Mesodermal cell (in vitro differentiated cells): Measurements from ENCODE around the gene NEUROG1.

ENCODE experiments used
- H3K27ac ChIP-seq: 2 replicates; pipeline ENCODE4 v1.7.0; 2013; ENCODE audit warnings: mild to moderate bottlenecking, low read depth, low read length, moderate library complexity; ENCODE audit not compliant: severe bottlenecking
- H3K36me3 ChIP-seq: 2 replicates; pipeline ENCODE4 v1.7.1; 2013; ENCODE audit warnings: mild to moderate bottlenecking, low read length, moderate library complexity; ENCODE audit not compliant: control insufficient read depth, insufficient read depth
- H3K4me1 ChIP-seq: one replicate; pipeline ENCODE4 v1.7.1; 2013; ENCODE audit warnings: mild to moderate bottlenecking, low read length; ENCODE audit not compliant: insufficient read depth, control insufficient read depth, poor library complexity, severe bottlenecking
- H3K4me3 ChIP-seq: 2 replicates; pipeline ENCODE4 v1.7.0; 2013; ENCODE audit warnings: low read length, control low read depth, mild to moderate bottlenecking; ENCODE audit not compliant: insufficient read depth, poor library complexity, severe bottlenecking; ENCODE audit errors: extremely low read depth
- H3K9me3 ChIP-seq: 2 replicates; pipeline ENCODE4 v1.7.1; 2013; ENCODE audit warnings: mild to moderate bottlenecking, low read length, moderate library complexity; ENCODE audit not compliant: control insufficient read depth
- WGBS, 2 experiments: methylation state at CpG; one replicate each; pipeline ENCODE4 v1.1.5; 2013; ENCODE audit warnings: missing lambda C conversion rate in 2 of 2; ENCODE audit not compliant: insufficient coverage in 2 of 2; 5-methylcytosine and 5-hydroxymethylcytosine counted together

NEUROG1 gene

DNA sequence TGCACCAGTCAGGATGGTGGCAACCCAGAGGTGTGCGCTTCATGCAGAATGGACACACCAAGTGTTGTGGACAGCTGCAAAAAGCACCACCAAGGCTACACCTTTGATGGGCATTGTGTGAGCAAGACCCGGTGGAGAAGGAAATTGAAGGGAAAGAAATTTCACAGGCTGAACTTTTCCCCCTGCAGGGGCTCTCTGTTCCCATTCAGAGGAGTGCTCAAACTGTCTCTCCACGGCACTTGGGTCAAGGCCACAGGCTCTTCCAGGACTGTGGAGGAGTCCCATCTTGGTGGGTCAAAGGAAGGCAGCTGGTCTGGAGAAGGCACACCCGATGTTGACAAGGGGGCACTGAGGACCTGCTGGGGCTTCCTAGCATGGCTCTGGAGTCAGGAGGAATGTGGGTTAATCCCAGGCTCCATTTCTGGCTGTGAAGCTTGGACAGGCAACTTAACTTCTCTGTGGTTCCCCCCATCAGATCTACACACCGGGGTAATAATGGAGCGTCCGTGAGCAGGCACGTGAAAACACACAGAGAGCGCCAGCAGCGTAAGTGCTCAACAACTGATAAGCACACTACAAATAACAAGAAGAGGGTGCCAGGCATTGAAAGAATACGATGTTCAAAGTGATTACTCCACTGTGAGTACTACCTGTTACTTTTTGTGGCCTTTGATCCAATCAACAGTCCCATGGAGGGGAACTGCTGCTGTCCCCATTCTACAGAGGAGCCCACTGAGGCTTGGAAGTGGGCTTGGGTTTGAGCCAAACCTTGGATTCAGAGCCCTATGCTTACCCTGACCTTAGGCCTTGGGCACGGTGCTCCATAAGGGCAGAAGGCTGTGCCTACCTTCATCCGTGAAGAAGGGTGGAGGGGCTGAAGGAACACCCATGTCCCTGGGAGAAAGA, 49.4 kb downstream of the NEUROG1 start:
- Histone ChIP-seq H3K27ac (no peak overlapping the region), H3K4me1 (peaks cover 30% of the 10 kb centered on the region), H3K9me3 (no peaks in the 10 kb centered on the region), H3K36me3 (no peaks in the 10 kb centered on the region), H3K4me3 (no peak overlapping the region)
- 79 to 83% methylated on average over 8 to 12 of the region's 13 CpGs for WGBS, 2 experiments

DNA sequence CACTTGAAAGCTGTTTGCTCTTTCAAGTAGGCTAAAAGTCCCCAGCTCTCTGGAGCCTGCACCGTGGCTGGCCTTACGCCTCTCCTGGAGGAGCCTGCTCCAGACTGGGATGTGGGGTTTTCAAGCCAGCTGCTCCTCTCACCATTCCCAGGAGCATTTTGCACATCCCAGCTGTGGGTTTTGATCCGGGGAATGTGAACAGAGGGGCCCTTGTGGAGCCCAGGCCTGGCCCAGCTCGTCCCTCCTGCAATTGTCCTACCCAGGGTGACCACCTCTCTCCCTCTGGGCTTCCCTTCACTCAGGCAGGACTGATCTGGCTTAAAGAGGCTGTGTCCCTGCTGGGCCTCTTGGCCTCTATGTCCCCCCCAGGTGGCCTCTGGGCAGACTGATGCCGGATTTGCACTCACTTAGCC, 51.1 kb downstream of the NEUROG1 start:
- Histone ChIP-seq H3K36me3 (no peaks in the 10 kb centered on the region), H3K27ac (no peak overlapping the region), H3K4me1 (peaks cover 18% of the 10 kb centered on the region), H3K4me3 (no peak overlapping the region), H3K9me3 (no peaks in the 10 kb centered on the region)
- 57 to 58% methylated on average over 4 to 5 of the region's 5 CpGs for WGBS, 2 experiments
